RKO (cell line): ENCODE measurements around the gene EXOC8.

Experiments
- DNase-seq: peaks from one replicate; pipeline ENCODE4 v3.0.0-alpha.2; 2016; ENCODE audit warnings: low spot score

EXOC8 gene

GRCh38 chr1:231313661-231314060, 24.0 kb downstream of the EXOC8 start:
- no peak for DNase-seq

- DNase-seq: no peak
These were observed 25.2 kb downstream of the EXOC8 start for GRCh38 chr1:231312432-231312788.

- no peak for DNase-seq
These were observed 25.8 kb downstream of the EXOC8 start for GRCh38 chr1:231311720-231312431.

- DNase-seq: no peak
These were observed 27.2 kb downstream of the EXOC8 start for GRCh38 chr1:231310391-231310934.

GRCh38 chr1:231301990-231302389, 35.7 kb downstream of the EXOC8 start:
- no peak for DNase-seq

- DNase-seq: no peak
These were observed 41.7 kb downstream of the EXOC8 start for GRCh38 chr1:231295938-231296337.

GRCh38 chr1:231286603-231287002, 51.0 kb downstream of the EXOC8 start:
- no peak for DNase-seq

- no peak for DNase-seq
These were observed 53.2 kb downstream of the EXOC8 start for GRCh38 chr1:231284441-231284840.
